ENCODE data around the gene TREML4. TPM values are rescaled to one million over a fixed set of nuclear protein-coding genes. Genes with fewer than 3 reads are reported as not detected.

The TREML4 gene
- total and polyA plus RNA-seq, 2 donors, result 0.25 TPM; not detected in 1

GRCh38 chr6:41286544-41287346 is 58.6 kb downstream of the TREML4 start, which contains the start of gene TREM1:
Gene TREM1, minus strand, starts transcription at chr6:41286682. Its CDS starts 27 bp downstream, at chr6:41286655.
- no peaks in the 10 kb centered on the region for H3K36me3 ChIP-seq (ENCODE audit: control insufficient read depth in 2 of 2, insufficient read depth in 2 of 2, low read length in 1 of 2)
- DNase-seq (ENCODE audit: low read depth in 6 of 9, low spot score in 9 of 9), result no peak
- no peak within 1 kb of the TSS for H3K4me3 ChIP-seq (ENCODE audit: low read length in 2 of 2)
- 94% methylated on average over 8 of the region's 8 CpGs for WGBS
- H3K27ac ChIP-seq (ENCODE audit: low read depth in 1 of 2, low read length in 1 of 2), result no peak within 1 kb of the TSS
- H3K9me3 ChIP-seq (ENCODE audit: control insufficient read depth in 2 of 2, insufficient read depth in 1 of 2, low read length in 1 of 2), result no peaks in the 10 kb centered on the region
- no peaks in the 10 kb centered on the region for H3K27me3 ChIP-seq (ENCODE audit: control insufficient read depth in 2 of 2, insufficient read depth in 1 of 2, low read length in 1 of 2)
- no peaks in the 10 kb centered on the region for H3K4me1 ChIP-seq (ENCODE audit: control insufficient read depth in 2 of 2, insufficient read depth in 2 of 2, low read length in 2 of 2)

GRCh38 chr6:41288030-41288753 is 60.0 kb downstream of the TREML4 start:
- no peaks in the 10 kb centered on the region for H3K9me3 ChIP-seq (ENCODE audit: control insufficient read depth in 2 of 2, insufficient read depth in 1 of 2, low read length in 1 of 2)
- no peaks in the 10 kb centered on the region for H3K36me3 ChIP-seq (ENCODE audit: control insufficient read depth in 2 of 2, insufficient read depth in 2 of 2, low read length in 1 of 2)
- no peak overlapping the region for H3K27ac ChIP-seq (ENCODE audit: low read depth in 1 of 2, low read length in 1 of 2)
- no peak overlapping the region for H3K4me3 ChIP-seq (ENCODE audit: low read length in 2 of 2)
- no peak for DNase-seq (ENCODE audit: low read depth in 6 of 9, low spot score in 9 of 9)
- no peaks in the 10 kb centered on the region for H3K27me3 ChIP-seq (ENCODE audit: control insufficient read depth in 2 of 2, insufficient read depth in 1 of 2, low read length in 1 of 2)
- 92% methylated on average over 6 of the region's 6 CpGs for WGBS
- no peaks in the 10 kb centered on the region for H3K4me1 ChIP-seq (ENCODE audit: control insufficient read depth in 2 of 2, insufficient read depth in 2 of 2, low read length in 2 of 2)

Other genes starting within 250 kb of the TREML4 start
- 2.7 TPM for gene UNC5CL, start 189.1 kb upstream of the TREML4 start, total RNA-seq
- 5.8 TPM for gene UNC5CL, start 189.1 kb upstream of the TREML4 start, polyA plus RNA-seq
- gene TSPO2, start 185.9 kb upstream of the TREML4 start, total RNA-seq, result 0.38 TPM
- 0.09 TPM for gene TSPO2, start 185.9 kb upstream of the TREML4 start, polyA plus RNA-seq
- 12.0 TPM for gene APOBEC2, start 175.1 kb upstream of the TREML4 start, total RNA-seq
- 7.0 TPM for gene APOBEC2, start 175.1 kb upstream of the TREML4 start, polyA plus RNA-seq
- 44.8 TPM for gene OARD1, start 156.0 kb upstream of the TREML4 start, total RNA-seq
- gene OARD1, start 156.0 kb upstream of the TREML4 start, polyA plus RNA-seq, result 50.9 TPM
- gene NFYA, start 155.4 kb upstream of the TREML4 start, total RNA-seq, result 19.7 TPM
- 19.3 TPM for gene NFYA, start 155.4 kb upstream of the TREML4 start, polyA plus RNA-seq
- gene TREML1, start 74.0 kb upstream of the TREML4 start, total RNA-seq, result 2.3 TPM
- gene TREML1, start 74.0 kb upstream of the TREML4 start, polyA plus RNA-seq, result 3.1 TPM
- gene TREM2, start 65.2 kb upstream of the TREML4 start, total RNA-seq, result 1.7 TPM
- 7.5 TPM for gene TREM2, start 65.2 kb upstream of the TREML4 start, polyA plus RNA-seq
- gene TREML2, start 27.2 kb upstream of the TREML4 start, total RNA-seq, result 11.1 TPM
- gene TREML2, start 27.2 kb upstream of the TREML4 start, polyA plus RNA-seq, result 1.3 TPM
- gene TREM1, start 58.3 kb downstream of the TREML4 start, total RNA-seq, result 1.0 TPM
- gene TREM1, start 58.3 kb downstream of the TREML4 start, polyA plus RNA-seq, result 1.9 TPM
- not detected for gene NCR2, start 107.3 kb downstream of the TREML4 start, total RNA-seq
- not detected for gene NCR2, start 107.3 kb downstream of the TREML4 start, polyA plus RNA-seq